ENCODE measurements around the gene LAD1.

The LAD1 gene

GRCh38 chr1:201408176-201408833 is 9.2 kb upstream of the LAD1 start:
- Histone ChIP-seq H3K4me3 (replicated peaks; ENCODE audit: insufficient read depth, low read length) (no peak overlapping the region), H3K27me3 (ENCODE audit: insufficient read depth, poor library complexity, severe bottlenecking) (no peaks in the 10 kb centered on the region), H3K27ac (replicated peaks) (no peak overlapping the region)
- DNase-seq (ENCODE audit: low read depth in 1 of 2, low spot score in 1 of 2) = peak; percentile 17 to 55
- TF ChIP-seq CTCF (IDR thresholded peaks at IDR 0.05; ENCODE audit: insufficient read depth, low read length) (peak; percentile 96), GABPA (IDR thresholded peaks at IDR 0.05; ENCODE audit: low read depth) (no peak), SPI1 (IDR thresholded peaks at IDR 0.05; ENCODE audit: borderline replicate concordance, low read depth) (no peak), POLR2AphosphoS5 (IDR thresholded peaks at IDR 0.05; ENCODE audit: low read depth) (no peak)

- peaks cover 2% of the 10 kb centered on the region for H3K27me3 ChIP-seq (ENCODE audit: insufficient read depth, poor library complexity, severe bottlenecking)
- H3K27ac ChIP-seq (replicated peaks) = no peak overlapping the region
- TF ChIP-seq SPI1 (IDR thresholded peaks at IDR 0.05; ENCODE audit: borderline replicate concordance, low read depth) (no peak), POLR2AphosphoS5 (IDR thresholded peaks at IDR 0.05; ENCODE audit: low read depth) (no peak), REST (IDR thresholded peaks at IDR 0.05; ENCODE audit: insufficient replicate concordance, low read depth) (no peak), CTCF (IDR thresholded peaks at IDR 0.05; ENCODE audit: insufficient read depth, low read length) (no peak), GABPA (IDR thresholded peaks at IDR 0.05; ENCODE audit: low read depth) (no peak)
- no peak overlapping the region for H3K4me3 ChIP-seq (replicated peaks; ENCODE audit: insufficient read depth, low read length)
- DNase-seq (ENCODE audit: low read depth in 1 of 2, low spot score in 1 of 2) = no peak
Observed at GRCh38 chr1:201406831-201407406, 7.8 kb upstream of the LAD1 start.

- H3K27me3 ChIP-seq (ENCODE audit: insufficient read depth, poor library complexity, severe bottlenecking) = peaks cover 10% of the 10 kb centered on the region
- DNase-seq (ENCODE audit: low read depth in 1 of 2, low spot score in 1 of 2) = no peak
- H3K4me3 ChIP-seq (replicated peaks; ENCODE audit: insufficient read depth, low read length) = no peak overlapping the region
- no peak for TF ChIP-seq GABPA (IDR thresholded peaks at IDR 0.05; ENCODE audit: low read depth)
- TF ChIP-seq REST (IDR thresholded peaks at IDR 0.05; ENCODE audit: insufficient replicate concordance, low read depth) = no peak
- TF ChIP-seq CTCF (IDR thresholded peaks at IDR 0.05; ENCODE audit: insufficient read depth, low read length) = no peak
- TF ChIP-seq POLR2AphosphoS5 (IDR thresholded peaks at IDR 0.05; ENCODE audit: low read depth) = no peak
- no peak for TF ChIP-seq SPI1 (IDR thresholded peaks at IDR 0.05; ENCODE audit: borderline replicate concordance, low read depth)
- no peak overlapping the region for H3K27ac ChIP-seq (replicated peaks)
Observed at GRCh38 chr1:201405484-201405831, 6.3 kb upstream of the LAD1 start.
